Fibroblast of lung (primary cell): ENCODE data around the gene MARCKSL1. TPM values are rescaled to one million over a fixed set of nuclear protein-coding genes. Genes with fewer than 3 reads are reported as not detected.
"Not testable (repeated sequence)": the region's sequence is repeated elsewhere in the genome, so short reads cannot be mapped to it uniquely, and the experiment has no call there.

ENCODE experiments used
- DNase-seq, 2 donors: peaks; one replicate each; pipeline versions ENCODE4 v3.0.0 to v3.0.0-alpha.2; 2010; ENCODE audit warnings: low read depth in 2 of 2
- H2AFZ ChIP-seq: 2 replicates; pipeline ENCODE4 v1.5.1; 2012; ENCODE audit warnings: low read length, control low read depth, inconsistent platforms
- H3K27ac ChIP-seq: 2 replicates; pipeline ENCODE4 v1.5.1; 2011; ENCODE audit warnings: low read length, control low read depth; ENCODE audit not compliant: insufficient read depth
- H3K27me3 ChIP-seq: 2 replicates; pipeline ENCODE4 v1.5.1; 2011; ENCODE audit warnings: mild to moderate bottlenecking, low read length; ENCODE audit not compliant: control insufficient read depth, insufficient read depth
- H3K36me3 ChIP-seq: 2 replicates; pipeline ENCODE4 v1.5.1; 2011; ENCODE audit warnings: low read length; ENCODE audit not compliant: control insufficient read depth, insufficient read depth
- H3K4me1 ChIP-seq: 2 replicates; pipeline ENCODE4 v1.5.1; 2011; ENCODE audit warnings: low read length; ENCODE audit not compliant: control insufficient read depth, insufficient read depth; ENCODE audit errors: extremely low read depth
- H3K4me2 ChIP-seq: 2 replicates; pipeline ENCODE4 v1.5.1; 2011; ENCODE audit warnings: low read length, control low read depth; ENCODE audit not compliant: insufficient read depth; ENCODE audit errors: extremely low read depth
- H3K4me3 ChIP-seq, 4 experiments: fragments of 200-600 bp in 1 of 4; sonication (generic) in 1 of 4; replicated peaks in 1 of 4; 2 replicates each; pipeline ENCODE4 v1.5.1; 2011 to 2016; ENCODE audit warnings: low read length in 4 of 4, low read depth in 3 of 4, mild to moderate bottlenecking in 3 of 4, control low read depth in 2 of 4, inconsistent platforms in 1 of 4, mixed read lengths in 1 of 4; ENCODE audit not compliant: insufficient read depth in 1 of 4; ENCODE audit errors: control extremely low read depth in 1 of 4
- H3K79me2 ChIP-seq: 2 replicates; pipeline ENCODE4 v1.5.1; 2012; ENCODE audit warnings: mild to moderate bottlenecking, low read length, inconsistent platforms; ENCODE audit not compliant: control insufficient read depth, insufficient read depth
- H3K9ac ChIP-seq: 2 replicates; pipeline ENCODE4 v1.5.1; 2011; ENCODE audit warnings: mild to moderate bottlenecking, low read length, control low read depth; ENCODE audit not compliant: insufficient read depth
- H3K9me3 ChIP-seq: 2 replicates; pipeline ENCODE4 v1.5.1; 2012; ENCODE audit warnings: low read depth, low read length; ENCODE audit not compliant: control insufficient read depth, insufficient read depth
- H4K20me1 ChIP-seq: 2 replicates; pipeline ENCODE4 v1.5.1; 2011; ENCODE audit warnings: low read length; ENCODE audit not compliant: control insufficient read depth, insufficient read depth; ENCODE audit errors: extremely low read depth
- CTCF ChIP-seq, 2 donors: IDR thresholded peaks in 1 of 2; conservative IDR thresholded peaks in 1 of 2; 1 replicate in 1 of 2; 2 replicates in 1 of 2; pipeline ENCODE4 v1.5.1; 2011 to 2012; ENCODE audit warnings: low read length in 2 of 2, control low read depth in 1 of 2, inconsistent platforms in 1 of 2, low read depth in 1 of 2, mild to moderate bottlenecking in 1 of 2
- EZH2 ChIP-seq: IDR thresholded peaks from 2 replicates; pipeline ENCODE4 v1.5.1; 2012; ENCODE audit warnings: low read length, control low read depth, mild to moderate bottlenecking; ENCODE audit errors: missing control alignments
- polyA plus RNA-seq, 2 donors: library from polyadenylated mRNA; depleted of rRNA in 1 of 2; stranded (reverse) in 1 of 2; unstranded in 1 of 2; fragments of >200 nt; gene quantifications; 2 replicates each; pipeline ENCODE4 v1.2.1, GENCODE V29; 2011 to 2012; ENCODE audit warnings: missing spikeins in 1 of 2
- total RNA-seq: library from RNA; depleted of rRNA; stranded (reverse); fragments of >200 nt; gene quantifications from 2 replicates; pipeline ENCODE4 v1.2.1, GENCODE V29; 2014

Gene MARCKSL1
- total and polyA plus RNA-seq, 2 donors (not counting 1 experiment from before 2014, with no cell fraction given): 11.7 to 79.1 TPM

- H3K79me2 ChIP-seq: no peaks in the 10 kb centered on the region
Observed at GRCh38 chr1:32285658-32286057, 50.4 kb downstream of the MARCKSL1 start.

GRCh38 chr1:32284777-32285176, 51.3 kb downstream of the MARCKSL1 start:
- H3K27ac ChIP-seq, H3K27me3 ChIP-seq, H3K4me3 ChIP-seq, H3K4me1 ChIP-seq, DNase-seq, H3K79me2 ChIP-seq, H3K9ac ChIP-seq, H3K4me2 ChIP-seq, H3K9me3 ChIP-seq, H2AFZ ChIP-seq, H3K36me3 ChIP-seq, H4K20me1 ChIP-seq: not testable (repeated sequence)

More at GRCh38 chr1:32285658-32286057, 50.4 kb downstream of the MARCKSL1 start:
- H3K27ac ChIP-seq: no peak overlapping the region
- no peaks in the 10 kb centered on the region for H3K9me3 ChIP-seq
- H2AFZ ChIP-seq: no peak overlapping the region
- no peak overlapping the region for H3K4me2 ChIP-seq
- H3K27me3 ChIP-seq: no peaks in the 10 kb centered on the region
- H3K4me1 ChIP-seq: no peaks in the 10 kb centered on the region
- no peak overlapping the region for H3K9ac ChIP-seq
- H3K36me3 ChIP-seq: no peaks in the 10 kb centered on the region
- no peak for DNase-seq
- H3K4me3 ChIP-seq: no peak overlapping the region
- TF ChIP-seq CTCF (conservative IDR thresholded peaks at IDR 0.05 in 1 of 2, IDR thresholded peaks at IDR 0.05 in 1 of 2; ENCODE audit: low read depth in 1 of 2, low read length in 2 of 2) (no peak), EZH2 (no peak)
- no peaks in the 10 kb centered on the region for H4K20me1 ChIP-seq

Other genes with a start within 250 kb of the MARCKSL1 start
- 27.0 and 40.1 TPM in 2 replicates for gene KPNA6, start 228.2 kb downstream of the MARCKSL1 start, total RNA-seq
- 44.4 and 48.5 TPM in 2 replicates for gene KPNA6, start 228.2 kb downstream of the MARCKSL1 start, polyA plus RNA-seq
- 94.0 and 118 TPM in 2 replicates for gene TXLNA, start 156.6 kb downstream of the MARCKSL1 start, total RNA-seq
- 56.5 and 64.0 TPM in 2 replicates for gene TXLNA, start 156.6 kb downstream of the MARCKSL1 start, polyA plus RNA-seq
- 7.4 and 12.4 TPM in 2 replicates for gene CCDC28B, start 135.6 kb downstream of the MARCKSL1 start, total RNA-seq
- 9.4 and 10.1 TPM in 2 replicates for gene CCDC28B, start 135.6 kb downstream of the MARCKSL1 start, polyA plus RNA-seq
- gene IQCC, start 130.6 kb downstream of the MARCKSL1 start, total RNA-seq: 1.3 and 2.3 TPM in 2 replicates
- gene IQCC, start 130.6 kb downstream of the MARCKSL1 start, polyA plus RNA-seq: 2.0 and 2.6 TPM in 2 replicates
- not detected in 2 replicates for gene DCDC2B, start 127.1 kb downstream of the MARCKSL1 start, total RNA-seq
- not detected in 2 replicates for gene DCDC2B, start 127.1 kb downstream of the MARCKSL1 start, polyA plus RNA-seq
- 12.1 and 17.5 TPM in 2 replicates for gene TMEM234, start 113.9 kb downstream of the MARCKSL1 start, total RNA-seq
- 15.8 TPM in 2 replicates for gene TMEM234, start 113.9 kb downstream of the MARCKSL1 start, polyA plus RNA-seq
- 246 and 277 TPM in 2 replicates for gene EIF3I, start 113.8 kb downstream of the MARCKSL1 start, total RNA-seq
- gene EIF3I, start 113.8 kb downstream of the MARCKSL1 start, polyA plus RNA-seq: 492 and 721 TPM in 2 replicates
- gene FAM167B, start 89.0 kb downstream of the MARCKSL1 start, total RNA-seq: 2.1 and 3.1 TPM in 2 replicates
- 1.0 and 1.3 TPM in 2 replicates for gene FAM167B, start 89.0 kb downstream of the MARCKSL1 start, polyA plus RNA-seq
- gene LCK, start 85.0 kb downstream of the MARCKSL1 start, total RNA-seq: not detected in 2 replicates
- gene LCK, start 85.0 kb downstream of the MARCKSL1 start, polyA plus RNA-seq: not detected in 2 replicates
- gene HDAC1, start 44.1 kb downstream of the MARCKSL1 start, total RNA-seq: 86.3 and 100 TPM in 2 replicates
- gene HDAC1, start 44.1 kb downstream of the MARCKSL1 start, polyA plus RNA-seq: 143 and 159 TPM in 2 replicates
- 0.77 and 0.99 TPM in 2 replicates for gene FAM229A, start 26.3 kb upstream of the MARCKSL1 start, total RNA-seq
- gene FAM229A, start 26.3 kb upstream of the MARCKSL1 start, polyA plus RNA-seq: 0.53 and 0.77 TPM in 2 replicates
- 0.50 and 0.51 TPM in 2 replicates for gene TSSK3, start 26.3 kb upstream of the MARCKSL1 start, total RNA-seq
- 0.35 and 0.58 TPM in 2 replicates for gene TSSK3, start 26.3 kb upstream of the MARCKSL1 start, polyA plus RNA-seq
- gene BSDC1, start 58.2 kb upstream of the MARCKSL1 start, total RNA-seq: 48.5 and 55.5 TPM in 2 replicates
- 42.4 and 42.8 TPM in 2 replicates for gene BSDC1, start 58.2 kb upstream of the MARCKSL1 start, polyA plus RNA-seq
- not detected in 2 replicates for gene ZBTB8B, start 128.8 kb upstream of the MARCKSL1 start, total RNA-seq
- not detected in 2 replicates for gene ZBTB8B, start 128.8 kb upstream of the MARCKSL1 start, polyA plus RNA-seq
- gene ZBTB8A, start 203.2 kb upstream of the MARCKSL1 start, total RNA-seq: 5.6 and 5.9 TPM in 2 replicates
- gene ZBTB8A, start 203.2 kb upstream of the MARCKSL1 start, polyA plus RNA-seq: 6.0 and 6.9 TPM in 2 replicates